ENCODE data around the gene SOX6.
"Not testable (repeated sequence)": the region's sequence is repeated elsewhere in the genome, so short reads cannot be mapped to it uniquely, and the experiment has no call there.

SOX6 gene

DNA sequence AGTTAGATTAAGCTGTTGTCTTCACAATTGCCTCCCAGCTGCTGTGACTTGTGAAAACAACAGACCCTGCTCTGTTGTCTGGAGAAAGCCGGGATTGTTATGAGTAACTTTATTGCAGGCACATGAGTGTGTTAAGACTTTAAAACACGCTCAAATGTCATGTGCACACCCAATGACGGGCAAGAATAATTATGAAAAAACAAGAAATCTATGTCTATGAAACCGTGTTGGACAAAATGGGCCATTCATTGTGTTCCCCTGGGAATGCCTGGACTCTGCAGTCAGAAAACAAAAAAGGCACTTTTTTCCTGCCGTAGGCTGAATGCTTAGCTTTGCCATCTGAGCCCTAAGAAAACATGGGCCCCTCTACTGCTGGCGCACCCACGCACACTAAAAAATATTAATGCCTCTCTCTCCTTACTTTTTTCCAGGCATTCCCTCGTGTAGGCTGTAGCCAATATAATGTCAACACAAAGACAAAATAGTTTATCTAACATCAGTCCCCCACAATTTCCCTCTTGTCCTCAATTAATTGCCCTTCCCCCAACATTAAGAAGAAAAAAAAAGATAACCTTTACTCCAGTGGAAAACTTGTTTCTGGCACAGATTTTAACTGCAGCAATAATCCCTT lies 207.9 kb downstream of the SOX6 start:
- no peak for DNase-seq (ENCODE audit: low read depth)

DNA sequence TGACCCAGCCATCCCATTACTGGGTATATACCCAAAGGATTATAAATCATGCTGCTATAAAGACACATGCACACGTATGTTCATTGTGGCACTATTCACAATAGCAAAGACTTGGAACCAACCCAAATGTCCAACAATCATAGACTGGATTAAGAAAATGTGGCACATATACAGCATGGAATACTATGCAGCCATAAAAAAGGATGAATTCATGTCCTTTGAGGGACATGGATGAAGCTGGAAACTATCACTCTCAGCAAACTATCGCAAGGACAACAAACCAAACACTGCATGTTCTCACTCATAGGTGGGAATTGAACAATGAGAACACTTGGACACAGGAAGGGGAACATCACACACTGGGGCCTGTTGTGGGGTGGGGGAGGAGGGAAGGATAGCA lies 209.4 kb downstream of the SOX6 start:
- DNase-seq (ENCODE audit: low read depth): not testable (repeated sequence)

DNA sequence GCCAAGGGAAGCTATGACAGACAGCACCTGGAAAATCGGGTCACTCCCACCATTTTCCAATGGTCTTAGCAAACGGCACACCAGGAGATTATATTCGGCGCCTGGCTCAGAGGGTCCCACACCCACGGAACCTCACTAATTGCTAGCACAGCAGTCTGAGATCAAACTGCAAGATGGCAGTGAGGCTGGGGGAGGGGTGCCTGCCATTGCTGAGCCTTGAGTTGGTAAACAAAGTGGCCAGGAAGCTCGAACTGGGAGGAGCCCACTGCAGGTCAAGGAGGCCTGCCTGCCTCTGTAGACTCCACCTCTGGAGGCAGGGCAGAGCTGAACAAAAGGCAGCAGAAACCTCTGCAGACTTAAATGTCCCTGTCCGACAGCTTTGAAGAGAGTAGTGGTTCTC lies 214.7 kb downstream of the SOX6 start:
- DNase-seq (ENCODE audit: low read depth): not testable (repeated sequence)

- not testable (repeated sequence) for DNase-seq (ENCODE audit: low read depth)
These were observed 215.2 kb downstream of the SOX6 start for GRCh38 chr11:16141162-16141561.

- no peak for DNase-seq (ENCODE audit: low read depth)
These were observed 219.5 kb downstream of the SOX6 start for GRCh38 chr11:16136792-16137390.

- no peak for DNase-seq (ENCODE audit: low read depth)
These were observed 222.5 kb downstream of the SOX6 start for GRCh38 chr11:16133867-16134266.

DNA sequence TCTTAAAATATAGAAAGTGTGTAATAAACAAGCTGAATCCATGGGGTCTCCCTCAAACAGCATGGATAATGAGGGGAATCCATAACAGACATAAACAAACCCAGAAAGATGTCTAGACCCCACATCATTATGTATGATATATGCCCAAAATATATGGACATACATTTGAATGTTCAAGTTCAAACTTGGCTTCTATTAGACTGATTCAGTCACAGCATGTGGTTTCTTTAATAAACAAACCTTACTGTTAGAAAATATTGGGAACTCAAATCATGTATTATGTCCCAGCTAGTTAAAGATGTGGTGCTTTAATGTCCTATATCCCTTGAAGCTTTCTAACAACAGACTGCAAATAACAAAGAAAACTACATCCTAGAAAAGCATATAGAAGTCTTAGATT lies 228.6 kb downstream of the SOX6 start:
- DNase-seq (ENCODE audit: low read depth): no peak

- no peak for DNase-seq (ENCODE audit: low read depth)
These were observed 230.0 kb downstream of the SOX6 start for GRCh38 chr11:16126362-16126761.

- DNase-seq (ENCODE audit: low read depth): no peak
These were observed 230.6 kb downstream of the SOX6 start for GRCh38 chr11:16125796-16126195.

DNA sequence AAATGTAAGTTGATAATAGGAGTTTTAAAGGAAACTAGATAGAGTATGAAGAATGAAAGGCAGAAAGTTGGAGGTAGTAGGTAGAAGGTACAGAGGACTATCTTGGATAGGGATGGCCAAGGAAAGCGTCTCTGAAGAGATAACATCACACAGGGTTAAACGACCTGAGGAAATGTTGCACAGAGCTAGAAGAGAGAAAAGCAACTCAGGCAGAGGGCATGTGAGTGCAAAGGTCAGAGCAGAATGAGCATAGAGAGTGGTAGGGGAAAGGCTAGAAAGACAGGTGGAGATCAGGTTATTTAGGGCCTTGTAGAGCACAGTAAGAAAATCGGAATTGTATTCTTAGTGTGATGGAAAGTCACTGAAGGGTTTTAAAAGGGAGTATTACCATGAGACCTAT lies 232.0 kb downstream of the SOX6 start:
- no peak for DNase-seq (ENCODE audit: low read depth)

DNA sequence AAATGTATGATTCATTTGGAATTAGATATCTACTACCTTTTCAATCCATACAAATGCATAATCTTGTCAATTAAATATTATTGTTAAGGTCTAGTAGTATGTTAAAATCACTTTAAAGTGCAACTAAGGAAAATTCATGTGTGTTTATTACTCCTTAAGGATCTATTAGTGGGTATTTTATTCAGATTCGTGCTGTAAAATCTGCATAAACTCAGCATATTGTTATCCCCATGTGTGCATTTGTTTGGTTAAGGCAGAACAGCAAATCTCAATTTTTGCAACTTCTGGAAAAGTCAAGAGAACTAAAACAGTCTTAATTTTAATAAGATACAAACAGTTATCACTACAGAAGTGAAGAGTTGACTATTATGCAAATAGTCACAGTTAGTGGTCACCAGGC lies 234.5 kb downstream of the SOX6 start:
- no peak for DNase-seq (ENCODE audit: low read depth)

- no peak for DNase-seq (ENCODE audit: low read depth)
These were observed 236.3 kb downstream of the SOX6 start for GRCh38 chr11:16120008-16120407.

GRCh38 chr11:16117989-16118756 lies 238.2 kb downstream of the SOX6 start:
- DNase-seq (ENCODE audit: low read depth): no peak

GRCh38 chr11:16114978-16115871 lies 241.1 kb downstream of the SOX6 start:
- DNase-seq (ENCODE audit: low read depth): no peak

GRCh38 chr11:16114431-16114830 lies 241.9 kb downstream of the SOX6 start:
- no peak for DNase-seq (ENCODE audit: low read depth)

GRCh38 chr11:16111690-16112089 lies 244.7 kb downstream of the SOX6 start:
- DNase-seq (ENCODE audit: low read depth): no peak

DNA sequence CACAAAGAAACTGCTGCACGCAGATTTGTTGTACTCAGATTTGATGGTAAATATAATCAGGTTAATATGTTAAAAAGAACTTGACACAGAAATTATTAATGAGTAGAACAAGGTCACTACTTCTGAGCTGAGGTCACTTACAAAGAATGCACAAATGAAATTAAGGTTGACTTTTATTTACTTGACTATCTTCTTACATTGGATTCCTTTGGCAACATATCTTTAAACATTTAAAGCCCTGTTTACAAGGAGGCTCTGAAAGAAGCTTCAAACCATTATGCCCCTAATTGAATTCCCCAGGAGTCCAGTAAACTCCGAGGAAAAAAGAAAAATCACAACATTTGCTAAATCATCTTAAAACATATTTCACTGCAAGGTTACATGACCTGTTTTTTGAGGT lies 245.5 kb downstream of the SOX6 start:
- no peak for DNase-seq (ENCODE audit: low read depth)

DNA sequence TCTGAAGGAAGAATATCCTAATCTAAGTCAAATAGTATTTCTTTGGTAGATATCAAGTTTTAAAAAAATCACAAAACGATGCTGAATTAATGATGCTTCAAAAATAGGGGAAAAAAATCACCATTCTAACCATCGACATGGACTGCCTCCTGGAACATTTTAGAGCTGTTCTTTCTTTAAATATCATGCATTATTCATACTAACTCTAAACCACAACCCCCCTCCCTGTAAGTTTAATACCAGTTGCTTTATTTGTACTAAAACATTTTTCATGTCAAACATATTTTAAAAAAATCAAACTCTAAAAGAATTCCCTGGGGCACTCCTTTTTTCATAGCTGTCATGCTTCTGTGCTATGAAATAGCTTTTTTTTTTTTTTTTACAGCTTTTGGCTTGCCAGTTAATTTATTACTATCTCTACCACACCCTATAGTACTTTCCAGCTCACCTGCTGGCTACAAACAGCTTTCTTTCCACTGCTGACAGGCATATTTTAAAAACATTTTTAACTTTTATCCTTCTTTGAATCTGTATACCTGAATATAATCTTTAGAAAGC lies 256.9 kb downstream of the SOX6 start:
- DNase-seq (ENCODE audit: low read depth): no peak

DNA sequence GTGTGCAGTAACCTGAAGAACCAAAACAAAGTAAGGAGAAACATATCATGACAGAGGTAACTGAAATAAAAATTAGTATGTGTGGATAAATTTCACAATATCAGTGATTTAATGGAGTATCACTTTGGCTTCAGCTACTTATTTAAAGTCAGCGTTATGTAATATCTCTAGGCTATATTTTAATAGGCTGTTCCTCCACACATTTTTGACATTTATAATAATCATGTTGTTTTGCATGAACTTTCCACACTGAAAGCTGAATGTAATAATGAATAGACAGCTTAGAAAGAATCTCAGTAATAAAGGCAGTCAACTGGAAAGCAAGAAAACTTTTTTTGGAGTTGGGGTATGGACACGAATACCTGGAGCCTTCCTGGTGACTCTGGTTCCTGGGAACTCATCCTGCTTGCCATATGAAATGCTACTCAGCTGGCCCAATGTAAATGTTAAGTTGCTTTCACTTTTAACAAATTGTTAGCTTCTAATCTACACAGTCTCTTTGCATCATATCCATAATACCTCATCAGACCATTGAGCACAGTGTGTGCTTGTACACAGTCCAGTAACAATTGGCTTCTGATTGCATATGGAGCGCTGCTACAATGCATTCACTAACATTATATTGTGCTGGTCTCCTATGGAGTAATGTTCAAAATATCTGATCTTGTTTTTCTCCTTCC lies 257.7 kb downstream of the SOX6 start:
- no peak for DNase-seq (ENCODE audit: low read depth)

GRCh38 chr11:16097543-16097942 lies 258.8 kb downstream of the SOX6 start:
- DNase-seq (ENCODE audit: low read depth): no peak

DNA sequence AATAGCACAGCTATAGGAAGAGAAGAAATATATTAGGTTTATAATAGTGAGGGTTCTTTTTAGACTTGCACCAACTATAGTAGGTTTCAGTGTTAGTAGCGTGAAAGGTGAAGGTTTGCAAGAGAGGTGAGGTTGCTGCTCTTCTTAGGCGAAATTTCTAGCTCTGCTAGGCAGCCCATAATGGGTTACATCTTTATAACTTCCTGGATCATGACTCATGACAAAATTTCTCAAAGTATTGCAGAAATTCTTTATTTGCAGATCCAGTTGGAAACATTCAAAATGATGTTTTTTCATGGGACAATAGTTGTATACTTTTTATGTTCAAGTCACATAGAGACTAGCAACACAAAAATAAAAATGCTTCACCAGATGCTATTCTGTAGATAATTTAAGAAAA lies 260.0 kb downstream of the SOX6 start:
- no peak for DNase-seq (ENCODE audit: low read depth)

DNA sequence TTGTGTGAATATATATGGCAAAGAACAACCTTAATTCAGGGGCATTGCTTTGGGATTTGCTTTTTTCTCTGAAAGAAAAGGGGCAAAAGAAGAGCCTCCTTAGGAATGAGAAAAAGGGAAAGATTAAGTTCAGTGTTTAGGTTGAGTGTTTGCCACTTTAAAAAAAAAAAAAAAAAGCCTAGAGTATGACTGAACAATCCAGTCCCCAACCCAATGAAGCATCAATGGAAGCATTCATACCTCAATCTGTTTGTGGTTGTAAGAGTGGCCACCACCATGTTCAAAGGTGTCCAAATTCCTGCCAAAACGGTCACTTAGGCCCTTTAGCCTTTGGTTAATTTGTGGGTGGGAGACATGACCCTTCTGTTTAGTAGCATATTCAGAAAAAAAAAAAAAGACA lies 260.6 kb downstream of the SOX6 start:
- no peak for DNase-seq (ENCODE audit: low read depth)
